ENCODE data around the gene RANBP1.
"Not testable (repeated sequence)": the region's sequence is repeated elsewhere in the genome, so short reads cannot be mapped to it uniquely, and the experiment has no call there.

Gene RANBP1

DNA sequence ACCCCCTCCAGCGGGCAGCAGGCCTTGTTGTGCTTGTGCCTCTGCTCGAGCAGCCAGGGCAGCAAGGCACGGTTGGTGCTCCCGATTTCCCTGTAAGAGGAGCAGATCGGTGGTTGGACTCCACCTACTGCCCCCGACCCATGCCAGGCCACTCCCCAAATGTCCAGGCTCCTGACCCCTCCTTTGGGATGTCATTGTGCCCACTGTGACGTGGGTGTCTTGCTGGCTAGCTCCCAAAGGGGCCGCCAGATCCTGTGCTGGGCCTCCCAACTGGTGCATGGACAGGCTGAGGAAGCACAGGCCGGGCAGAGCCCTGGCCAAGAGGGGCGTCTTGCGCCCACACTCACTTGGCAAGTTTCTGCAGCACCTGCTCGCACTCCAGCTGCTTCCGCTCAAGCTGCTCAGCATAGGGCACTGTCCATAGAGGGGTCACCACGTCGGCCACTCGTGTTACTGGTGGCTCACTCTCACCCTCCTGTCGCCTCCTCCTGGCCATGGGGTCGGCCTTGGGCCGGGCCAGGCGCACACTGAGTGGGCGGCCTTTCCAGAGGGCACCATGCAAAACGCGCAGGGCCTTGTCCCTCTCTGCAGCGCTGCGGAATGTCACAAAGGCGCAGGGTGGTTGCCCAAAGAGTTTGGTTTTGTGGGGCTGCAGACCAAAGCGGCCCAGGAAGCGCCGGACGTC lies at the start of gene RANBP1:
RANBP1 (plus strand) TSS at position 414 of the 685 bp plus-strand sequence; CDS start at position 495, 81 bp downstream.
- DNase-seq (ENCODE audit: low spot score) = no peak

DNA sequence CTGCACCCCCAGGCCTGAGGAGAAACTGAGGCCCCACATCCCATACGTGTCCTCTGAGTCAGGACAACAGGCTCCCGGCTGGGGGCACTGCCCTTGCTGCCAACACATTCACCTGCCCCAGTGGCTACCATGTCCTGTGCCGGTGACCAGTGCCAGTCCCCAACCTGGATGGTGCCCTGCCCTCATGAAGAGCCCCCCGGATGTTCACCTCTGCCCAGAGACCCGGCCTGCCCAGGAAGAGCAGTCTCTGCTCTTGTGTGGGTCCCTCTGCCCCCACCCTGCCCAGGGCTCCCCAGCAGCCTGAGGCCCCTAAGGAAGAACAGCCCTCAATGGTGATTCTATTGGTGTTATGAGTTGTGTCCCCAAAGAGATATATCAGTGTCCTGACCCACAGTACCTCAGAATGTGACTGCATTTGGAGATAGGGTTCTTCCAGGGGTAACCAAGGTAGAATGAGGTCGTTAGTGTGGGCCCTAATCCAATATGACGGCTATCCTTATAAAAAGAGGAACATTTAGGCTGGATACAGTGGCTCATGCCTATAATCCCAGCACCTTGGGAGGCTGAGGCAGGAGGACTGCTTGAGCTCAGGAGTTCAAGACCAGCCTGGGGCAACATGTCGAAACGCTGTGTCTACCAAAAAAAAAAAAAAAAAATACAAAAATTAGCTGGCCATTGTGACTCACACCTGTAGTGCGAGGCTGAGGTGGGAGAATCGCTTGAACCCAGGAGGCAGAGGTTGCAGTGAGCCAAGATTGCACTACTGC lies 49.1 kb upstream of the RANBP1 start:
- no peak for DNase-seq (ENCODE audit: low spot score)

- not testable (repeated sequence) for DNase-seq (ENCODE audit: low spot score)
These were observed 48.6 kb upstream of the RANBP1 start for GRCh38 chr22:20067384-20067682.

DNA sequence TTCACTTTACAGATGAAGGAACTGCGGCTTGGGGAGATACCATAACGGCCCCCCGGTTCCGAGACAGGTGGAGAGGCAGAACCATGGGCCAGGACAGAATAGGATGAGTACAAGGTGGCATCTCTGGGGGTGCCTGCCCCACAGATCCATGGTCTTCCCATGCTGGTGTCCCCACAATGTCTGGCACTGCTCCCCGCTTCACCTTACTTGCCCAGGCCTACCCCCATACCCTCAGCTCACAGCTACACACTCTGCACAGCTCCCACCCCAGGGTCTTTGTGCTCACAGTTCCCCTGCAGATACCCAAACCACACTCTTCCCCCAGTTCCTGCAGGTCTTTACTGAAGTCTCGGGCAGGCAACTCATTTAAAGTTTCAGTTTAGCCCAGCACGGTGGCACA lies 47.3 kb upstream of the RANBP1 start:
- no peak for DNase-seq (ENCODE audit: low spot score)

DNA sequence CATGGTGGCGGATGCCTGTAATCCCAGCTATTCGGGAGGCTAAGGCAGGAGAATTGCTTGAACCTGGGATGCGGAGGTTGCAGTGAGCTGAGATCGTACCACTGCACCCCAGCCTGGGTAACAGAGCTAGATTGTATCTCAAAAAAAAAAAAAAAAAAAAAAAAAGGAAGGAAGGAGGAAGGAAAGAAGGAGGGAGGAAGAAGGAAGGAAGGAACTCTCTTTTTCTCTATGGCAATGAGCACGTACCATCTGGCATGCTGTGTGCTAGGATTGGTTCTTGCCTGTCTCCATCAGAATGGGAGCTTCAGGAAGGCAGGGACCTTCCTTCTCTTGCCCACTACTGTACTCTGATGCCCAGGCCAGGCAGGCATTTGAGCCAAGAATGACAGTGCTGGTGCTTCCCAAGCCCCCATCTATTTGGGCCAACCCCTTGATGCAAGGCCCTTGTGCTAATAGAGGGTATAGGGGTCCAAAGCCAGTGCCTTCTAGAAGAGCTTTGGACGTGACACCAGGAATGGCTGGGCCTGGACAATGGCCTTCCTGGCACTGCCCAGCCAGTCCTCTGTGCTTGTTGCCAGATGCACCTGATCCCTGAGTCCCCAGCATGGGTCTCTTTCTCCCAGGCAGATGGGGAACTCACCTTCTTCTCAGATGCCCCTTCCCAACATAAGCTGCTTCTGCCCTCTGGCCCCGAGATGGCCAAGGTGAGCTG lies 46.4 kb upstream of the RANBP1 start:
- no peak for DNase-seq (ENCODE audit: low spot score)

GRCh38 chr22:20071524-20071972 lies 44.4 kb upstream of the RANBP1 start:
- DNase-seq (ENCODE audit: low spot score) = no peak

GRCh38 chr22:20076627-20077172 lies 39.2 kb upstream of the RANBP1 start:
- no peak for DNase-seq (ENCODE audit: low spot score)

DNA sequence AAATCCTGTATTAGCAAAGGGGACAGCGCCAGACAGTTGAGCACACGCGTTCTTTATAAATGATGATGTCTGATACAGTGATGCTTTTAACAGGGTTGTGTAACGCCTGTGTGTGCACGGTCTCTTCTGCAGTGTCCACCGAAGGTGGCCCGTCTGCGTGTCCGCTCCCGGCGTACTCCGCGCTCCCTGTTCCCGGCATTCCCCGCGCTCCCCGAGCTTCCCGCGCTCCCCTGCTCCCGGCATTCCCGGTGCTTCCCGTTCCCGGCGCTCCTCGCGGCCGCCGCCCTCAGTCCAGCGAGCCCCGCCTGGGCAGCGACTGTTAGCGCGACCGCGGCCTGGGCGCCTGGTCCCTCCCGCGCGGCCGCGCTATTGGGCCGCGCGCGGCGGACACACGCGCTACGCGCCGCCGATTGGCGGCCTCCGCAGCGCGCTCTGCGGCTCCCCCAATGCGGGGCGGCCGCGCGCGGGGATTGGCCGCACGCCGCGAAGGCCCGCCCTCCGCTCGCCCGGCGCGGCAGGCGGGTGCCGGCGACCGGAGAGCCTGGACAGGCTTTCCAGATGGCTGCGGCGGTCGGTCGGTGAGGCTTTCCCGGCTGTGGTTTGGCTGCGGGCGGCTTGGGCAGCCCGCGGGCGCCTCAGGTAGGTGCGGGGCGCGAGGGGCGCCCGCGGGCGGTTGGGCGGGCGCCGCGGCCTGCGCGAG lies 36.0 kb upstream of the RANBP1 start, which contains the start of gene DGCR8:
DGCR8 (plus strand) TSS at position 497 of the 700 bp plus-strand sequence. CDS start 5,723 bp downstream, outside the sequence.
- DNase-seq (ENCODE audit: low spot score) = peak; percentile 99

GRCh38 chr22:20080445-20080775 lies 35.5 kb upstream of the RANBP1 start:
- peak; percentile 86 for DNase-seq (ENCODE audit: low spot score)

DNA sequence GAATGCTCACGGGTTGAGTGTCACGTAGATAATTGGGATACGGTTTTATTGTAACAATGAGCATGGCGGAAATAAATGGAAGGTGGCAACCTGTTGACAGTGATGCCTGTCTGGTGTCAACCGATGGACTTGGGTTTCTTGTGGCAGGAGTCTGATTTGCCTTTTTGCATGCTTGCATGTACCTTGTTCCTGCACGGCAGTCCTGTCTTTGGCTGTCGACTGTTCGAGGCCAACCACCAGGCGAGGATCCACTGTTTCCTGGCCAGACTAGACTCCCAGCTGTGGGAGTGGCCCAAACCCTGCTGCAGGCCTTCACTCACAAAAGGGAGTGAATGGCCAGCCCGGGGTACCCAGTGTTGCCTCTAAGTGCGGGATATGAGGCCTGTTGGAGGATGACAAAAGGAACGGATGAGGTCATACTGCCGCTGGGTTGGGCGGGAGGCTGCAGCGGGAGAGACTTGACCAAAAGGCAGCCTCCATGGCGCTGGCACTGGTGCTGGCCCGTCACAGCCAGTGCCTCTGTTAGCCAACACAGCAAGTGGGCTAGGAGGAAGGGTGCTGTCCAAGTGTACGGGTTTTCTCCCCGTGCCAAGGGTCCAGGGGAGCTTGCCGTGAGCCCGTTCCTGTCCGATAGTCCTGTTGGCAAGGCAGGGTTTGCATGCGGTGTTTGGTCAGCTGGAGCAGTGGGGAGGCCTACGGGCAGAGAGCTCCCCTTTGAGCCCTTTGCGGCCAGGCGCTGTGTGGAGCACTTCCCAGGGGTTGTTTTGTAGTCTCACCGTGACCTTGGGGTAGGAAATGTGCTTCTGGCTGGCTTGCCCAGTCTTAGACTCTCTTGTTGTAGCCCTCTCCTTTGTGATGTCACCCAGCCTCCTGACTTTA lies 34.9 kb upstream of the RANBP1 start:
- peak; percentile 74 for DNase-seq (ENCODE audit: low spot score)

GRCh38 chr22:20083157-20083890 lies 32.6 kb upstream of the RANBP1 start:
- DNase-seq (ENCODE audit: low spot score) = no peak

- no peak for DNase-seq (ENCODE audit: low spot score)
These were observed 31.9 kb upstream of the RANBP1 start for GRCh38 chr22:20083891-20084546.

GRCh38 chr22:20084547-20085413 lies 31.1 kb upstream of the RANBP1 start:
- DNase-seq (ENCODE audit: low spot score) = no peak

GRCh38 chr22:20085651-20086050 lies 30.3 kb upstream of the RANBP1 start:
- DNase-seq (ENCODE audit: low spot score) = no peak

DNA sequence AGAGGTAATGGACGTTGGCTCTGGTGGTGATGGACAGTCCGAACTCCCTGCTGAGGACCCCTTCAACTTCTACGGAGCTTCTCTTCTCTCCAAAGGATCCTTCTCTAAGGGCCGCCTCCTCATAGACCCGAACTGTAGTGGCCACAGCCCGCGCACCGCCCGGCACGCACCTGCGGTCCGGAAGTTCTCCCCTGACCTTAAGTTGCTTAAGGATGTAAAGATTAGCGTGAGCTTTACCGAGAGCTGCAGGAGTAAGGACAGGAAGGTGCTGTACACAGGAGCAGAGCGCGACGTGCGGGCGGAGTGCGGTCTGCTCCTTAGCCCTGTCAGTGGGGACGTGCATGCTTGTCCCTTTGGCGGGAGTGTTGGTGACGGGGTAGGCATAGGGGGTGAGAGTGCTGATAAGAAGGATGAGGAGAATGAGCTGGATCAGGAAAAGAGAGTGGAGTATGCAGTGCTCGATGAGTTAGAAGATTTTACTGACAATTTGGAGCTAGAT lies 29.8 kb upstream of the RANBP1 start:
- no peak for DNase-seq (ENCODE audit: low spot score)

- no peak for DNase-seq (ENCODE audit: low spot score)
These were observed 29.1 kb upstream of the RANBP1 start for GRCh38 chr22:20086763-20087162.

GRCh38 chr22:20087319-20088262 lies 28.3 kb upstream of the RANBP1 start:
- no peak for DNase-seq (ENCODE audit: low spot score)
